Esophagus (tissue), 2 donors: ENCODE results near the gene GLI3. TPM values are rescaled to one million over a fixed set of nuclear protein-coding genes. Genes with fewer than 3 reads are reported as not detected.

Experiments used
- H3K27ac ChIP-seq, 2 donors: one replicate each; pipeline ENCODE4 v1.5.1; 2013; ENCODE audit warnings: low read depth in 2 of 2, mild to moderate bottlenecking in 2 of 2, inconsistent platforms in 1 of 2, low read length in 1 of 2, moderate library complexity in 1 of 2
- H3K27me3 ChIP-seq, 2 donors: one replicate each; pipeline ENCODE4 v1.6.1; 2013; ENCODE audit warnings: low read length in 2 of 2, control low read depth in 1 of 2, mild to moderate bottlenecking in 1 of 2; ENCODE audit not compliant: insufficient read depth in 2 of 2, control insufficient read depth in 1 of 2
- H3K36me3 ChIP-seq, 2 donors: one replicate each; pipeline ENCODE4 v1.6.1; 2013; ENCODE audit warnings: low read length in 1 of 2; ENCODE audit not compliant: control insufficient read depth in 2 of 2, insufficient read depth in 2 of 2
- H3K4me1 ChIP-seq, 2 donors: one replicate each; pipeline ENCODE4 v1.6.1; 2013; ENCODE audit warnings: low read length in 1 of 2; ENCODE audit not compliant: control insufficient read depth in 2 of 2, insufficient read depth in 2 of 2
- H3K4me3 ChIP-seq, 2 donors: one replicate each; pipeline ENCODE4 v1.5.1; 2013; ENCODE audit warnings: low read length in 2 of 2, mild to moderate bottlenecking in 2 of 2, low read depth in 1 of 2, moderate library complexity in 1 of 2
- H3K9me3 ChIP-seq, 2 donors: one replicate each; pipeline ENCODE4 v1.6.1; 2013; ENCODE audit warnings: mild to moderate bottlenecking in 2 of 2, low read depth in 1 of 2, low read length in 1 of 2, moderate library complexity in 1 of 2; ENCODE audit not compliant: control insufficient read depth in 2 of 2, insufficient read depth in 1 of 2
- WGBS, 2 donors: extraction: QIAGEN DNeasy Blood & Tissue Kit; methylation state at CpG; one replicate each; pipeline ENCODE4 v1.1.7; 2013; 5-methylcytosine and 5-hydroxymethylcytosine counted together
- polyA plus RNA-seq, 2 donors: library from polyadenylated mRNA; stranded (reverse); fragments of 200-250 nt; gene quantifications; one replicate each; pipeline ENCODE4 v1.2.3, GENCODE V29; 2013
- donor health status: healthy with polysubstance abuse.
- donor health status: Bipolar disorder and iron deficiency.

GLI3 gene
- polyA plus RNA-seq, 2 donors: 1.0 to 1.8 TPM

GRCh38 chr7:42064534-42064933 lies 172.5 kb downstream of the GLI3 start:
- 77 to 83% methylated on average over 2 of the region's 2 CpGs for WGBS, 2 donors
- peaks cover 0 to 2% of the 10 kb centered on the region in 2 donors for H3K4me1 ChIP-seq
- H3K27ac ChIP-seq: no peak overlapping the region

GRCh38 chr7:42059275-42059674 lies 177.7 kb downstream of the GLI3 start:
- no peaks in the 10 kb centered on the region for H3K27me3 ChIP-seq
- WGBS, 2 donors: 59 to 73% methylated on average over 2 of the region's 2 CpGs

More at GRCh38 chr7:42064534-42064933, 172.5 kb downstream of the GLI3 start:
- H3K9me3 ChIP-seq: no peaks in the 10 kb centered on the region
- H3K36me3 ChIP-seq: no peaks in the 10 kb centered on the region
- H3K4me3 ChIP-seq: no peak overlapping the region
- H3K27me3 ChIP-seq: no peaks in the 10 kb centered on the region

GRCh38 chr7:42057331-42057730 lies 179.7 kb downstream of the GLI3 start:
- WGBS, 2 donors: 82 to 90% methylated on average over 2 of the region's 2 CpGs
- Histone ChIP-seq H3K9me3 (no peaks in the 10 kb centered on the region), H3K4me3 (no peak overlapping the region)

More at GRCh38 chr7:42059275-42059674, 177.7 kb downstream of the GLI3 start:
- no peak overlapping the region for H3K4me3 ChIP-seq
- no peaks in the 10 kb centered on the region for H3K9me3 ChIP-seq
- H3K27ac ChIP-seq: no peak overlapping the region
- H3K4me1 ChIP-seq: peaks cover 0 to 3% of the 10 kb centered on the region in 2 donors
- H3K36me3 ChIP-seq: no peaks in the 10 kb centered on the region

GRCh38 chr7:42055171-42055570 lies 181.8 kb downstream of the GLI3 start:
- Histone ChIP-seq H3K27ac (no peak overlapping the region), H3K36me3 (no peaks in the 10 kb centered on the region), H3K4me3 (no peak overlapping the region), H3K27me3 (no peaks in the 10 kb centered on the region), H3K4me1 (peaks cover 0 to 3% of the 10 kb centered on the region in 2 donors), H3K9me3 (no peaks in the 10 kb centered on the region)
- 81 to 91% methylated on average over 5 of the region's 5 CpGs for WGBS, 2 donors

More at GRCh38 chr7:42057331-42057730, 179.7 kb downstream of the GLI3 start:
- Histone ChIP-seq H3K4me1 (peaks cover 0 to 3% of the 10 kb centered on the region in 2 donors), H3K27me3 (no peaks in the 10 kb centered on the region), H3K36me3 (no peaks in the 10 kb centered on the region), H3K27ac (no peak overlapping the region)

GRCh38 chr7:42053834-42054233 lies 183.2 kb downstream of the GLI3 start:
- peaks cover 0 to 3% of the 10 kb centered on the region in 2 donors for H3K4me1 ChIP-seq
- no peaks in the 10 kb centered on the region for H3K9me3 ChIP-seq
- no peaks in the 10 kb centered on the region for H3K27me3 ChIP-seq
- H3K36me3 ChIP-seq: no peaks in the 10 kb centered on the region
- no peak overlapping the region for H3K4me3 ChIP-seq
- 82 to 85% methylated on average over 2 of the region's 2 CpGs for WGBS, 2 donors
- H3K27ac ChIP-seq: no peak overlapping the region

GRCh38 chr7:42049761-42050160 lies 187.2 kb downstream of the GLI3 start:
- Histone ChIP-seq H3K4me3 (no peak overlapping the region), H3K4me1 (no peaks in the 10 kb centered on the region), H3K27ac (no peak overlapping the region), H3K36me3 (peaks cover 0 to 5% of the 10 kb centered on the region in 2 donors), H3K27me3 (no peaks in the 10 kb centered on the region), H3K9me3 (peaks cover 0 to 4% of the 10 kb centered on the region in 2 donors)
- 92 to 95% methylated on average over 5 of the region's 5 CpGs for WGBS, 2 donors

- WGBS, 2 donors: 64 to 73% methylated on average over 3 of the region's 3 CpGs
- Histone ChIP-seq H3K27ac (no peak overlapping the region), H3K36me3 (peaks cover 0 to 5% of the 10 kb centered on the region in 2 donors)
Observed at GRCh38 chr7:42046483-42046882, 190.5 kb downstream of the GLI3 start.

GRCh38 chr7:42045961-42046360 lies 191.0 kb downstream of the GLI3 start:
- 77 to 87% methylated on average over 4 of the region's 4 CpGs for WGBS, 2 donors
- Histone ChIP-seq H3K4me3 (no peak overlapping the region), H3K4me1 (no peaks in the 10 kb centered on the region), H3K27ac (no peak overlapping the region), H3K27me3 (no peaks in the 10 kb centered on the region), H3K9me3 (peaks cover 0 to 4% of the 10 kb centered on the region in 2 donors), H3K36me3 (peaks cover 0 to 5% of the 10 kb centered on the region in 2 donors)

More at GRCh38 chr7:42046483-42046882, 190.5 kb downstream of the GLI3 start:
- Histone ChIP-seq H3K27me3 (no peaks in the 10 kb centered on the region), H3K4me1 (no peaks in the 10 kb centered on the region), H3K9me3 (peaks cover 0 to 4% of the 10 kb centered on the region in 2 donors), H3K4me3 (no peak overlapping the region)

GRCh38 chr7:42039921-42040320 lies 197.1 kb downstream of the GLI3 start:
- WGBS, 2 donors: 59 to 83% methylated on average over 8 of the region's 8 CpGs
- no peaks in the 10 kb centered on the region for H3K9me3 ChIP-seq
- H3K4me1 ChIP-seq: no peaks in the 10 kb centered on the region
- H3K27me3 ChIP-seq: no peaks in the 10 kb centered on the region
- H3K4me3 ChIP-seq: no peak overlapping the region
- no peak overlapping the region for H3K27ac ChIP-seq
- peaks cover 0 to 2% of the 10 kb centered on the region in 2 donors for H3K36me3 ChIP-seq

GRCh38 chr7:42035210-42035609 lies 201.8 kb downstream of the GLI3 start:
- Histone ChIP-seq H3K27me3 (no peaks in the 10 kb centered on the region), H3K4me1 (no peaks in the 10 kb centered on the region), H3K36me3 (peaks cover 0 to 2% of the 10 kb centered on the region in 2 donors), H3K4me3 (no peak overlapping the region), H3K9me3 (no peaks in the 10 kb centered on the region), H3K27ac (no peak overlapping the region)
- 56 to 60% methylated on average over 3 of the region's 3 CpGs for WGBS, 2 donors
